Skin of body (tissue), 2 donors: ENCODE measurements around the gene LOXL1. TPM values are rescaled to one million over a fixed set of nuclear protein-coding genes. Genes with fewer than 3 reads are reported as not detected.
"Not testable (repeated sequence)": the region's sequence is repeated elsewhere in the genome, so short reads cannot be mapped to it uniquely, and the experiment has no call there.

Source experiments
- DNase-seq: peaks from one replicate; lab custom pipeline; 2025; lab: John Stamatoyannopoulos, UW
- total RNA-seq: library from RNA; depleted of rRNA; stranded (reverse); fragments of >200 nt; gene quantifications from one replicate; pipeline ENCODE4 v1.2.3, GENCODE V29; 2014

The LOXL1 gene
- total RNA-seq, 1 donor from 2014 or later, result 27.6 TPM

DNA sequence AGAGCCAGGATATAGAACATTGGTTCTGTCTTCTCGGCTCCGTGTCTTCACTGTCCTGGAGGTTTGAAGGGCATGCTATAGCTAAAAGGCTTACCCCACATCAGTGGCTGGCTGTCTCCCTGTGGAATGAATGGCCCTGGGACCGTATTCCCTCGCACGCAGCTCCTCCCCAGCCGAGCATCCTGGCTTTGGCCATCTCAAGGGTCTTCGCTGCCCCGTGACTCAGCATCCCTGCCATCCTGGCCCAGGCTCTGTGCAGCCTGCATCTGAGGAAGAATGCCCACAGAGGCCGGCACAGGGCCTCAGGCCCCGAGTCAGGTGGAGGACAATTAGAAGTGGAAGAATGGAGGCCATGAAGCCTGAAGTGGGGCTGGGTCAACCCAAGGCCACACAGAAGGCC, 11.0 kb downstream of the LOXL1 start:
- no peak for DNase-seq

DNA sequence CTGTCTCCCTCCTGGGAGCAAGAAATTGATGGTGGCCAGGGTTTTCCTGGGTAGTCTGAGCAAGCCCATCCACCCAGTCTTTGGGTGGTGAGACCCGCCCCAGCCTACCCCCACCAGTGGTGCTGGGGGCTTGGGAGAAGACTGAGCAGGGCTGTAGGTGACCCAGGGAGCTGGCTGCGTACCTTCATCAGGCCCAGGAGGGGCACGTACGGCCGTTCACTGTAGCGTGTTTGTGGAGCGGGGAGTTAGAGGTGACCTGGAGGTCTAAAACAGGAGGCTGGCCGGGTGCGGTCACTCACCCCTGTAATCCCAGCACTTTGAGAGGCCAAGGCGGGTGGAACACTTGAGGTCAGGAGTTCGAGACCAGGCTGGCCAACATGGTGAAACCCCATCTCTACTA, 11.5 kb downstream of the LOXL1 start:
- no peak for DNase-seq

DNA sequence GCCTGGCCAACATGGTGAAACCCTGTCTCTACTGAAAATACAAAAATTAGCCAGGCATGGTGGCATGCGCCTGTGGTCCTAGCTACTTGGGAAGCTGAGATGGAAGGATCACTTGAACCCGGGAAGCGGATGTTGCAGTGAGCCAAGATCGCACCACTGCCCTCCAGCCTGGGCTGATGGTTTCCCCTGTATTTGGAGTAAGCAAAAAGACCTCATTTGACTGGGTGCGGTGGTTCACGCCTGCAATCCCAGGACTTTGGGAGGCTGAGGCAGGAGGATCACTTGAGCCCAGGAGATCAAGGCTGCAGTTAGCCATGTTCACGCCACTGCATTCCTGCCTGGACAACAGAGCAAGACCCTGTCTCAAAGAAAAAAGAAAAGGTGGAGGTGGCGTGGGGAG, 12.3 kb downstream of the LOXL1 start:
- DNase-seq, result not testable (repeated sequence)

DNA sequence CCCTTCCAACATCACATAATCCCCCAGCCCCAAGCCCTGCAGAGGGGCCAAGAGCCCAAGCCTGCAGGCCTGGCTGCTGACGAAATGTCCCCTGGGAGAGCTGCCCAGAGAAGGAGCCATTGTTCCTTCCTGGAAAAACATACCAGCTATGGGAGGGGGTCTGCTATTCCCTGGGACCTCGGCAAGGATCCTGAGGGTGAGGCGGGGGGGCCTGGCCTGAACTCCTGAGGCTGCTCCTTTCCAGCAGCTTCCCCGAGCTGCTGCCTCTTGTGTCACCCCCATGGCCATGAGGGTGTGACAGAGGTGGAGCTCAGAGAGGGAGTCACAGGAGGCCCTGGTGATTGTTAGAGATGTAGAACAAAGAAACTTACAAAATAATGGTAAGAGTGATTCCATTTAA, 12.9 kb downstream of the LOXL1 start:
- DNase-seq, result no peak

- DNase-seq, result peak; percentile 36
These were observed 14.1 kb downstream of the LOXL1 start for GRCh38 chr15:73940061-73940981.

DNA sequence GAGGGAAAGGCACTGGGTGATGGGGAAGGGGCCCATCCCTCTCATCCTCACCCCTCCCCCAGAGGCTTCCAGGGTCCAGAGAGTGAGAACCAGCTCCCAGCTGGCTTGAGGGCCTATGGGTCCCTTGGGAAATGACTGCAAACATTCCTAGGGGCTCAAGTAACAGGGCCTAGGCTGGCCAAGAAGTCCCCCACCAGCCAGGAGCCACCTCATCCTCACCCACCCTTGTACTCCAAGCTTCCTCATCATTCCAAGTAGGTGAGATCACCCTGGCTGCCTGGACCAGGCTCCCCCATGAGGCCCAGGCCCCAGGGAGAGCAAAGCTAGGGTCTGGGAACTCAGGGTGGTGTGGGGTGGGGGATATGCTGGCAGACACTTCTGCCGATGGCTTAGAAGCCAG, 14.8 kb downstream of the LOXL1 start:
- no peak for DNase-seq

GRCh38 chr15:73941449-73941848, 15.2 kb downstream of the LOXL1 start:
- DNase-seq, result no peak

DNA sequence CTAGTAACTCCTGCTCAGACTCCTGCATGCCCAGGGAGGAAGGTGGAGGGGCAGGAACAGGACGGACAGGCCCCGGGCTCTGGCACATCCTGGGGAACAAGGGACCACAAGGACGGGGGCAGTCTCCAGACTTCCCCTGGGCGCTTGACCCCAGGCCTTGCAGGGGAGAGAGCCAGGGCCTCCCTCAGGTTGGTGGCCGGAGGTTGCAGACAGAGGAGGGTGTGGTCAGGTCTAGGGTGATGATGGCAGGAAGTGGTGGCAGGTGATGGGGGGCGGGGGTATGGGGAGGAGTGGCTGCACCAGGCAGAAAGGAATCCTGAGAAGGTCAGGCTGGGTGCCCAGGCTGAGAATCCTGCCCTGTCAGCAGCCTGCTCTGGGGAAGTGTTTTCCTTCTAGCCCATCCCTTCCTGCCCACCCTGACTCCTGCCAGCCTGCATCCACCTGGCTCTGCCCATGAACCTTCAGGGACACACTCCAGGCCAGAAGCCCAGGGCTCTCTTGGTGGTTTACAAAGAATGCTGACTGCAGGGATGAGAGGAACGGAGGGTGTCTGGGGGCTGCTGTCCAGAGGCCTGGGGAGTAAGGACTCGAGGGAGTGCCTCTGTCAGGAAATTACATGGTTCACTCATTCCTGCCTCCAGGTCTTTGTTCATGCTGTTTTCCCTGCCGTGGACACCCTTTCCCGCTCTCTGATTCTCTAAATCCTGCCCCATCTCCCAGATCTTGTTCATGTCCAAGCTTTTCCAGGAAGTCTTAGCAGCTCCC, 15.8 kb downstream of the LOXL1 start:
- DNase-seq, result no peak

DNA sequence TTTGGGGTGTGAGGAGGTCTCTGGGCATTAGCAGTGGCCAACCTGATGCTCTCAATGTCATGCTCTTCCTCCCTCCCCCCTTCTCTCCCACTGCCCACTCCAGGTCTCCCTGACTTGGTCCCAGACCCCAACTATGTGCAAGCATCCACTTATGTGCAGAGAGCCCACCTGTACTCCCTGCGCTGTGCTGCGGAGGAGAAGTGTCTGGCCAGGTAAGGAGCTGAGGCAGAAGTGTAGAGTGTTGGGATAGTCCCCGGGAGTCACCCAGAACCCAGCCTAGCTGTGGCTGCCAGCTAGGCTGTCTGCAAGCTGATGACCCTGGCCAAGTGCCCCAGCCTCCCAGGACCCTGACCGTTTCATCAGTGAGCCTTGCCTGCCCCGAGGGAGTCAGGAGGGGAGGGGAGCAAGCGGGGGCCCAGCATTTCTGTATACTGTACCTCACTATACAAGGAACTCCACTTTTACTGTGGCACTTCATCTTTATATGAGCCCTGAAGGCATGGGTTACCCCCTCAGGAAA, 16.5 kb downstream of the LOXL1 start:
- no peak for DNase-seq

- no peak for DNase-seq
These were observed 18.2 kb downstream of the LOXL1 start for GRCh38 chr15:73944161-73945129.

DNA sequence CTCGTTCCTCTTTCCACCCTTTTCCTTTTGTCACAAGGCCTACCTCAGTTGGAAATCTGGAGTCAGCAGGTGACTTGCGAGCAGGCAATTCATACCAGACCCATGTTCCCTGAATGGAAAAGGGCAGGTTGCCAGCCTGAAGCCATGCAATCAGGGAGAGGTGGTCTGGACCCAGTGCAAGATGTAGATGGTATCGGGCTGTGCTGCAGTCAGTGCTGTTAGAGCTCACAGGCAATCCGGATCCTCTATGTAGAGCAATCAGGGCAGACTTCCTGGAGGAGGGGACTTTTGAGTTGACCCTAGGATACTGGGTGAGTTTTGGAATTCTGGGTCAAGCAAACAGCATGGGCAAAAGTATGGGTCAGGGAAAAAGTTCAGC, 18.9 kb downstream of the LOXL1 start:
- no peak for DNase-seq

DNA sequence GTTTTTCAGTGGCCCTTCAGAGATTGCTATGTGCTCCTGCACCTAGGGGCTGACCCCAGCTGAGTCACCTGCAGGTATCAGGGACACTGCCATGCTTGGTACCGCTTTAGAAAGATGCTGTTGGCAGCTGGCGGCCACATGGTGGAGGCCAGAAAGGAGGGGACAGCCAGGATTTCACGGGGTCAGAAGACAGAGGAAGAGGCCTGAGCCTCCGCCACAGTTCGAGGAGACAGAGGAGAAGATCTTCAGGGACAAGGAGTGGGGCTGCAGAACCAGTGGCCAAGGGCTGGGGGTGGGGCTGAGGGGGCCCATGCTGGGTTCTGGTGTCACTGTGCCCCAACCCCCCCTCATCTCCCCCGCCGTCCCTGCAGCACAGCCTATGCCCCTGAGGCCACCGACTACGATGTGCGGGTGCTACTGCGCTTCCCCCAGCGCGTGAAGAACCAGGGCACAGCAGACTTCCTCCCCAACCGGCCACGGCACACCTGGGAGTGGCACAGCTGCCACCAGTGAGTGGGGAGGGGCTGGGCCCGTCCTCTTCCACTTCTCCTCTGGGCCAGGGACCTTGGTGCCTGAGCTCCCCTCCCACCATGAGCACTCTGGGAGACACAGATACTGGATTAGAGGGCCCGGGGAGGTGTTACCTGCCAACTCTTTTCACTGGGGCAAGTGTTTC, 19.9 kb downstream of the LOXL1 start:
- no peak for DNase-seq

DNA sequence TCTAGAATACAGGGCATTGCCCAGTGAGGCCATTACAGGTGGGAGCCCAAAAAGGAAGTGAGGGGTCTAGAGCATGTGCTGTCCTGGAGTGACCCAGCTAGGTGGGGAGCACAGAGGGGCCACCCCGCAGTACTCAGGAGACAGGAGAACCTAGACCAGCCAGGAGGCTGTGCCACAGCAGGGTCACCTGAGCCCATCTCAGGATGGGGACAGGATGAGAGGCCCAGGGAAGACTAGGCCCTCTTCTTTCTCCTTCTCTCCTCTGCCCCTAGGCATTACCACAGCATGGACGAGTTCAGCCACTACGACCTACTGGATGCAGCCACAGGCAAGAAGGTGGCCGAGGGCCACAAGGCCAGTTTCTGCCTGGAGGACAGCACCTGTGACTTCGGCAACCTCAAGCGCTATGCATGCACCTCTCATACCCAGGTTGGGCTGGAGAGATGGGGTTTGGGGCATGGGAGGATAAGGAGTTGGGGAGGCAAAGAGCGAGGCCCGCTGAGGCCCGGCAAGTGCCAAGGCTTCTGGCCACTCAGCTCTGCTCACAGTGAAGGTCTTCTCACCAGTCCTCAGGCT, 20.6 kb downstream of the LOXL1 start:
- no peak for DNase-seq

DNA sequence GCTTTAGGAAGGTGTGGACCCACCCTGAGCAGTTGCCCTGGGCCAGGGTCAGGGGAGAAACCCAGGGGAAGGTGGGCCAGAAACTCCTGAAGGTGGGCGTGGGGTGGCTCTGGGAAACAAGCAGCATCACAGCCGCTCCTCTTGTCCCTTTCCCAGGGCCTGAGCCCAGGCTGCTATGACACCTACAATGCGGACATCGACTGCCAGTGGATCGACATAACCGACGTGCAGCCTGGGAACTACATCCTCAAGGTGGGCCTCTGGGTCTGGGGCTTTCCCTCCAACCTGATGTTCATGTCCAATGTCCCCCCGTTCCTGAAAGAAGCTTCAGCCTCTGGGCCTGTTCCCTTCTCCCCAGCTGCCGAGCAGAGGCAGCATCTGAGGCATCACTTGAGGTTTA, 21.4 kb downstream of the LOXL1 start:
- no peak for DNase-seq

GRCh38 chr15:73948396-73948795, 22.1 kb downstream of the LOXL1 start:
- no peak for DNase-seq

DNA sequence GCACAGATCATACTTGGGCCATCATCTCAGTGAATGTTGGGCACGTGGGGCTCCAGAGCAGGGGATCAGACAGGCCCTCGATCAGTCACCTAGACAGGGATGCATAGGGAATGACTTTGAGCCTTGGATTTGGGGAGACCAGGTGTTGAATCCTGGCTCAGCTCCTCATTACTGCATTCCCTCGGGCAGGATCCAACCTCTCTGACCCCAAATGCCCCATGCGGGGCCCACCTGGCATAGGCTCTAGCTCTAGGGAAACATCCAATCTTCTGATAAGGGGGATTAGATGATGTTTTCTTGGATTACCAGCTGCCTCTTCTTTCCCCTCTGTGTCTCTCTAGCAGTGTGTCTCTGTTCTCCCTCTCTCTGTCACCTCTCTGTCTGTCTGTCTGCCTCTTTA, 22.7 kb downstream of the LOXL1 start:
- no peak for DNase-seq

GRCh38 chr15:73949496-73949895, 23.2 kb downstream of the LOXL1 start:
- no peak for DNase-seq

DNA sequence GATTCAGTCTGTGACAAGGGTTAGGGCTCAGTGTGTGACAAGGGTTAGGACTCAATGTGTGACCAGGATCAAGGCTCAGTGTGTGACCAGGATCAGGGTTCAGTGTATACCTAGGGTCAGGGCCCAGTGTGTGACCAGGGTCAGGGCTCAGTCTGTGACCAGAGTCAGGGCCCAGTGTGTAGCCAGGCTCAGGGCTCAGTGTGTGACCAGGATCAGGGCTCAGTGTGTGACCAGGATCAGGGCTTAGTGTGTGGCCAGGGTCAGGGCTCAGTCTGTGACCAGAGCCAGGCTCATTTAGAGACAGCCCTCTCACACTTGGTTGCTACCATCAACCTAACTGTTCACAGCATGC, 24.2 kb downstream of the LOXL1 start:
- DNase-seq, result no peak

DNA sequence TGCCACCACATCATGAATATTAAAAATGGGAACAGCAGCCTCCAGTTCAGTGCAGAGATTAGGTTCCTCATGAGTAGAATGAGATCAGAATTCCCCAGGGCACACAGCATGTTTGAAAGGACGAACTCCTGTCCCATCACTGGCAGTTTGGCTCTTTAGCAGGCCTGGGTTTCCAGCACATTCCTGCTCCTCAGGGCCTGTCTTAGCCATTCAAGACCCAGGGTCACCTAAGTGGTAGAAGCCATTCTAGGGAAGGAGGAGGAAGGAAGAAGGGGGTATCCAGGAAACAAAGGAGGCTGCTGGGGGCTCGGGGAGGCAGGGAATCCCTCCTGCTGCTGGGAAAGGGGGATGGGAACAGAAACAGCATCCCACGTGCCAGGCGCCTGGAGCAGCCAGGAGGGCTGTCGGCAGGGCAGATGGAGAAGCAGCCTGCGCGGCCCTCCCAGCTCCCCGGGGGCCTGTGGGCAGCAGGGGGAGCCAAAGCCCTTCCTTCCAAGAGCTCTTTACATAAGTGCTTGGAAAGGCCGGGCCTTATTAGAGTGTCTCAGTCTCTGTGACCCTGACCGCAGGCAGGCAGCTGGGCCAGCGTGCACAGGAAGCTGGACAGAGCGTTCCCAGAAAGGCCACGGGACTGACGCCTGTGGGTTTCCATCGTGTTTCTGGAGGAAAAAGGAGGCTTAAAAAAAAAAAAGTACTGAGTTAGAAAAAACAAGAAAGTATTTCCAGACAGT, 24.7 kb downstream of the LOXL1 start:
- peak; percentile 83 for DNase-seq

GRCh38 chr15:73951601-73952000, 25.3 kb downstream of the LOXL1 start:
- no peak for DNase-seq
